HG03575 (cell line): ENCODE data around the gene SMOC2.
"Not testable (repeated sequence)": the region's sequence is repeated elsewhere in the genome, so short reads cannot be mapped to it uniquely, and the experiment has no call there.

ENCODE experiments used
- ATAC-seq: cut with Tn5 transposase; IDR thresholded peaks from one replicate; pipeline ENCODE4 v1.9.1; 2021; ENCODE audit not compliant: unreplicated experiment, insufficient number of reproducible peaks, low FRiP score; ENCODE audit errors: extremely low read depth

Gene SMOC2

GRCh38 chr6:168554898-168555617 is 114.1 kb downstream of the SMOC2 start:
- no peak for ATAC-seq

- ATAC-seq, result no peak
Observed at GRCh38 chr6:168555618-168556273, 114.8 kb downstream of the SMOC2 start.

GRCh38 chr6:168557512-168557911 is 116.5 kb downstream of the SMOC2 start:
- ATAC-seq, result no peak

- no peak for ATAC-seq
Observed at GRCh38 chr6:168558686-168559085, 117.7 kb downstream of the SMOC2 start.

- ATAC-seq, result no peak
Observed at GRCh38 chr6:168559574-168560098, 118.7 kb downstream of the SMOC2 start.

- no peak for ATAC-seq
Observed at GRCh38 chr6:168560126-168560525, 119.1 kb downstream of the SMOC2 start.

- ATAC-seq, result no peak
Observed at GRCh38 chr6:168562576-168563151, 121.7 kb downstream of the SMOC2 start.

- no peak for ATAC-seq
Observed at GRCh38 chr6:168563656-168564055, 122.7 kb downstream of the SMOC2 start.

- no peak for ATAC-seq
Observed at GRCh38 chr6:168565112-168565511, 124.1 kb downstream of the SMOC2 start.

GRCh38 chr6:168570211-168570610 is 129.2 kb downstream of the SMOC2 start:
- no peak for ATAC-seq

GRCh38 chr6:168571268-168571667 is 130.3 kb downstream of the SMOC2 start:
- no peak for ATAC-seq

- ATAC-seq, result not testable (repeated sequence)
Observed at GRCh38 chr6:168573276-168573835, 132.4 kb downstream of the SMOC2 start.

- ATAC-seq, result no peak
Observed at GRCh38 chr6:168574075-168574698, 133.2 kb downstream of the SMOC2 start.

GRCh38 chr6:168574699-168575195 is 133.8 kb downstream of the SMOC2 start:
- no peak for ATAC-seq

- ATAC-seq, result no peak
Observed at GRCh38 chr6:168575346-168576098, 134.5 kb downstream of the SMOC2 start.

- ATAC-seq, result no peak
Observed at GRCh38 chr6:168576388-168576787, 135.4 kb downstream of the SMOC2 start.

GRCh38 chr6:168577496-168577895 is 136.5 kb downstream of the SMOC2 start:
- no peak for ATAC-seq

- no peak for ATAC-seq
Observed at GRCh38 chr6:168578036-168578435, 137.1 kb downstream of the SMOC2 start.
